HK-2 (cell line): ENCODE data around the gene UXS1.

Experiments used
- DNase-seq: peaks from one replicate; pipeline ENCODE4 v3.0.0-alpha.2; 2018; ENCODE audit not compliant: unreplicated experiment

Gene UXS1

GRCh38 chr2:106189325-106189724 lies 4.8 kb downstream of the UXS1 start:
- DNase-seq, result no peak

GRCh38 chr2:106187273-106187891 lies 6.7 kb downstream of the UXS1 start:
- DNase-seq, result no peak

GRCh38 chr2:106185475-106186184 lies 8.5 kb downstream of the UXS1 start:
- DNase-seq, result no peak

- DNase-seq, result no peak
Observed at GRCh38 chr2:106184857-106185256, 9.2 kb downstream of the UXS1 start.

GRCh38 chr2:106184394-106184793 lies 9.7 kb downstream of the UXS1 start:
- no peak for DNase-seq

- no peak for DNase-seq
Observed at GRCh38 chr2:106183101-106183696, 10.9 kb downstream of the UXS1 start.

- no peak for DNase-seq
Observed at GRCh38 chr2:106181064-106181463, 13.0 kb downstream of the UXS1 start.

- DNase-seq, result no peak
Observed at GRCh38 chr2:106180602-106181001, 13.5 kb downstream of the UXS1 start.

- no peak for DNase-seq
Observed at GRCh38 chr2:106178716-106179115, 15.4 kb downstream of the UXS1 start.

GRCh38 chr2:106177581-106177980 lies 16.5 kb downstream of the UXS1 start:
- no peak for DNase-seq

GRCh38 chr2:106176446-106177099 lies 17.5 kb downstream of the UXS1 start:
- no peak for DNase-seq

GRCh38 chr2:106175086-106175850 lies 18.8 kb downstream of the UXS1 start:
- DNase-seq, result no peak

- no peak for DNase-seq
Observed at GRCh38 chr2:106174056-106174455, 20.0 kb downstream of the UXS1 start.

GRCh38 chr2:106172649-106173048 lies 21.5 kb downstream of the UXS1 start:
- no peak for DNase-seq

GRCh38 chr2:106168657-106169056 lies 25.4 kb downstream of the UXS1 start:
- no peak for DNase-seq

GRCh38 chr2:106167067-106167466 lies 27.0 kb downstream of the UXS1 start:
- no peak for DNase-seq

GRCh38 chr2:106165561-106165960 lies 28.5 kb downstream of the UXS1 start:
- DNase-seq, result no peak

- no peak for DNase-seq
Observed at GRCh38 chr2:106165029-106165428, 29.1 kb downstream of the UXS1 start.

GRCh38 chr2:106163948-106164545 lies 30.1 kb downstream of the UXS1 start:
- no peak for DNase-seq

GRCh38 chr2:106161938-106162820 lies 31.9 kb downstream of the UXS1 start:
- peak; percentile 87 for DNase-seq

- DNase-seq, result no peak
Observed at GRCh38 chr2:106161341-106161740, 32.8 kb downstream of the UXS1 start.
